Measurements from ENCODE around the gene DNAJC2.
A peak's percentile ranks its signal among the peaks of the same experiment; 100 is the strongest.

The DNAJC2 gene

GRCh38 chr7:103344453-103345149 lies at the start of gene DNAJC2:
TSS of gene DNAJC2 (minus strand) at chr7:103344767. CDS start at chr7:103344622, 145 bp downstream.
- ATAC-seq, result peak; percentile 87 to 90

GRCh38 chr7:103391976-103392375 lies 47.4 kb upstream of the DNAJC2 start:
- no peak for ATAC-seq

GRCh38 chr7:103391150-103391549 lies 46.6 kb upstream of the DNAJC2 start:
- no peak for ATAC-seq

GRCh38 chr7:103389263-103389662 lies 44.7 kb upstream of the DNAJC2 start:
- no peak for ATAC-seq

GRCh38 chr7:103388469-103389140 lies 44.0 kb upstream of the DNAJC2 start:
- no peak for ATAC-seq

GRCh38 chr7:103387242-103387641 lies 42.7 kb upstream of the DNAJC2 start:
- no peak for ATAC-seq

- ATAC-seq, result no peak
Observed at GRCh38 chr7:103382032-103382402, 37.5 kb upstream of the DNAJC2 start.

- no peak for ATAC-seq
Observed at GRCh38 chr7:103381280-103382031, 36.9 kb upstream of the DNAJC2 start.

GRCh38 chr7:103380395-103381191 lies 36.0 kb upstream of the DNAJC2 start:
- ATAC-seq, result no peak

GRCh38 chr7:103379270-103379975 lies 34.9 kb upstream of the DNAJC2 start:
- ATAC-seq, result no peak

- ATAC-seq, result no peak
Observed at GRCh38 chr7:103373866-103374643, 29.5 kb upstream of the DNAJC2 start.

- ATAC-seq, result no peak
Observed at GRCh38 chr7:103369432-103369831, 24.9 kb upstream of the DNAJC2 start.

- ATAC-seq, result no peak
Observed at GRCh38 chr7:103349805-103350204, 5.2 kb upstream of the DNAJC2 start.

GRCh38 chr7:103348959-103349358 lies 4.4 kb upstream of the DNAJC2 start:
- ATAC-seq, result no peak

GRCh38 chr7:103348452-103348851 lies 3.9 kb upstream of the DNAJC2 start:
- no peak for ATAC-seq

- ATAC-seq, result peak; percentile 75 to 78
Observed at GRCh38 chr7:103347507-103348267, 3.1 kb upstream of the DNAJC2 start, which contains the start of gene PSMC2. TSS of gene PSMC2 (plus strand) at chr7:103347643. CDS start at chr7:103347712, 69 bp downstream.

- no peak for ATAC-seq
Observed at GRCh38 chr7:103346396-103346795, 1.8 kb upstream of the DNAJC2 start.

GRCh38 chr7:103343758-103344452 lies 662 bp downstream of the DNAJC2 start:
- peak in 1 of 2 donors; percentile 15 for ATAC-seq

- no peak for ATAC-seq
Observed at GRCh38 chr7:103343332-103343731, 1.2 kb downstream of the DNAJC2 start.

GRCh38 chr7:103341466-103341865 lies 3.1 kb downstream of the DNAJC2 start:
- no peak for ATAC-seq
